LNCAP (cell line): Measurements from ENCODE around the gene CARD8.
A peak's percentile ranks its signal among the peaks of the same experiment; 100 is the strongest.

Experiments
- TF ChIP-seq, protein P1 (sequence below): fragments of 450-650 bp; IDR thresholded peaks from 2 replicates; pipeline ENCODE4 v1.5.1; 2017; ENCODE audit warnings: mild to moderate bottlenecking

The CARD8 gene

DNA sequence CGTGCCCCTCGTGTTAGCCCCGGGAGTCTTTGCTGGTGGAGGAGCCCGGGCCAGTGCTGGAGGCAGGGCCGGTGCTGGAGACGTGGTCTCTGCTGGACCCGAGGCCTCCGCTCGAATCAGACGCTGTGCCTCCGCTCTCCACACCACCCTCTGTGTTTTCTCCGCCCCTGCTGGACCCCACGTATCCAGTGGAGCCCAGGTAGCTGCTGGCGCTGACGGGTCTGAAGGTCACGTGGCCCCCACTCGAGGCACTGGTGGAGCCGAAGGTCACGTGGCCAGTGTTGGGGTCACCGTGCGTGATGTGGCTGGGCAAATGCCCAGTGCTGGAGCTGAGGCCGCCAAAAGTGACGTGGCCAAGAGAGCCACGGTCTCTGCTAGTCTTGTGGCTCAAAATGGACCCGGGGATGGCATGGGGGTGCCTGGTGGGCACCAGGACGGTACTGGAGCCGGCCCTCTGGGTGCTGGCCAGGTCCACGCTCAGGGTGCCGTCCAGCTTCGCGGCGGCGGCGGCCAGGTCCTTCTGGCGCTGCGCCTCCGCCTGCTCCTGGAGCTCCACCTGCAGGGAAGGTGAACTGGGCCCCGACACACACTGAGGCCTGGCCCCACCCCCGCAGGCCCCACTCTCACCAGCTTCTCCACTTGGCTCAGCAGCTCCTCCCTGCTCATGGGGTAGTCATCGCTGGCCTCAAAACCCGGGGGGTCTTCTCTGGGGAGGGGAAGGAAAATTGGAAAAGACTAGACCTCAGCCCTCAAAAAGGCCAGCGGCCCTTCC is 41.4 kb upstream of the CARD8 start:
- TF ChIP-seq, protein P1, sequence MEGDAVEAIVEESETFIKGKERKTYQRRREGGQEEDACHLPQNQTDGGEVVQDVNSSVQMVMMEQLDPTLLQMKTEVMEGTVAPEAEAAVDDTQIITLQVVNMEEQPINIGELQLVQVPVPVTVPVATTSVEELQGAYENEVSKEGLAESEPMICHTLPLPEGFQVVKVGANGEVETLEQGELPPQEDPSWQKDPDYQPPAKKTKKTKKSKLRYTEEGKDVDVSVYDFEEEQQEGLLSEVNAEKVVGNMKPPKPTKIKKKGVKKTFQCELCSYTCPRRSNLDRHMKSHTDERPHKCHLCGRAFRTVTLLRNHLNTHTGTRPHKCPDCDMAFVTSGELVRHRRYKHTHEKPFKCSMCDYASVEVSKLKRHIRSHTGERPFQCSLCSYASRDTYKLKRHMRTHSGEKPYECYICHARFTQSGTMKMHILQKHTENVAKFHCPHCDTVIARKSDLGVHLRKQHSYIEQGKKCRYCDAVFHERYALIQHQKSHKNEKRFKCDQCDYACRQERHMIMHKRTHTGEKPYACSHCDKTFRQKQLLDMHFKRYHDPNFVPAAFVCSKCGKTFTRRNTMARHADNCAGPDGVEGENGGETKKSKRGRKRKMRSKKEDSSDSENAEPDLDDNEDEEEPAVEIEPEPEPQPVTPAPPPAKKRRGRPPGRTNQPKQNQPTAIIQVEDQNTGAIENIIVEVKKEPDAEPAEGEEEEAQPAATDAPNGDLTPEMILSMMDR, result no peak

DNA sequence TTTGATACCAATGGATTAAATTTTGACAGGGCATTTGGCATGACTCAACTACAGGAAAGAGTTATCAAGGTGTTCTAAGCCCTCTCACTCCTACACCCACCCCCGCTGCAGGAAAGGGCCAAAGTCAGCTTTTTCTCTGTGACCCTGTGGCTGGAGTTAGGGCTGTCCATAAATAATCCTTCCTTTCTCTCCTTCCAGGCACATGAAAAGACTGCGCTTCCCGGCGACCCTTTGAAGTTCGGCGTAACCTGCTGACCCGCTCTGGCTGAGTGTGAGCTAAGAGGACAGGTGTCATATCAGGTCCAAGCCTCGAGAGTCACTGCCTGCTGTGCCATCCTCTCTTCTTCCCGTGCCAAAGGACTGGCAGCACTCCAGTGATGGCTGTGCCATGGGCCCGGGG is 39.7 kb upstream of the CARD8 start:
- TF ChIP-seq, protein P1, result no peak

DNA sequence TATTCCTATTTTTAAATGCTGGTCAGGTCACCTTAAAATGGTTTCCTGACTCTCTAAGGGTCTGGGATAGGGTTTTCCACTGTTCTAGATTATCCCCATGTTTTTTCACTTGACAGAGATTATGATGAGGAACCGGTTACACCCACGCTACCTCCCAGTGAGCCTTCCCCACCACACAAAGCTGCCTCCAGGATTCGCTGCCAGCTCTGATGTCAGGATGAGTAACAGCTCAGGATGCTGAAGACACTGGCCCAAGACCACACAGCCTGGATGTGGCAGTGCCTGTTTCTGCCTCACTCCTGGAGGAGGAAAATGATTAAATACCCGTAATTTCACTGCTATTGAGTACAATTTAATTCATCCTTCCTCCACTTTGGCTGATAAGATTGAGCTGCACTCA is 37.1 kb upstream of the CARD8 start:
- TF ChIP-seq, protein P1, result no peak

DNA sequence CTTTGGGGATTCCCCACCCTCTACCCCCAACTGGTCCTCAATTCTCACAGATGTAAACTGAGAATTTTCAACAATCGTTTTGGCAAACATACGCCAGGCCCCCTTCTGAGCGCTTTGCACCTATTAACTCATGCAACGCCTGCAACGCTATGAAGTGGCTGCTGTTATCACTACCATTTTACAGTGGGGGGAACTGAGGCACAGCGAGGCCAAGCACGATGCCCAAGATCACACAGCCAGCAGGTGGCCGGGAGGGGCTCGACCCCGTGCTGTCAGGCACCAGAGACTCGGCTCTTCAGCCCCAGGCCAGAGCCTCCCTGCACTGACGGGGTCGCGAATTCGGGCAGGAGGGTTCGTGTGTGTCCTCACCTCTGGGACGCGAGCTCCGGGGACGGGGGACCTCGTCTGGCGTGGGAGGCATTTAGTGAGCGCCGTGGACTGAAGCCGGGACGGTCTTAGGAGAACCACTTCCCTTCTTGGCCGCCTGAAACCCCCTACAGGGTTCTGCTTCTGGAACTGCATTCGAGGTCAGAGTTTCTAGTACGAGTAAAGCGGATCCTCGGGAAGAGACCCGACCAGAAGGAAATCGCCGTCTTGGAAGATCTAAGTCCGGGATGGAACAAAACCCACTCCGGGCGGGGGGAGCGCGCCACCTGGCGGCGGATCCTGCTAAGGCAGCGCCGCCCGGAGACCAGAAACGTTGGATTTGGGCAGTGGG is 35.2 kb upstream of the CARD8 start:
- TF ChIP-seq, protein P1, result peak; percentile 79

DNA sequence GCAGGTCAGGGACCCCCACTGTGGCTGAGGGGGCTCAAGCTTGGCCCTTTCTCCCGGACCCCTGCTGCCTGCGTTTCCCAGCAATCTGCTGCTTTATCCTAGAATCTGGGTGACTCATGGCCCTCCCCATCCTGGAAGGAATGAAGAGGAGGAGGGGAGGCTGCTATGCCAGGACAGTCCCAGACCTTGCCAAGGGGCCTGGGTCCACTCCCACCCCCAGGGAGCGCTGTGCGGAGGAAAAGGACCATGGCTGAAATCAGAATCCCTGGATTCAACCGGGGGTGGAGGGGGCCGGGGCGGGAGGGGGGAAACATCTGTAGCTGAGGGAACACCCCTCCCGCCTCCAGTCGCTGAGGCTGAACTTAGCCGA is 34.7 kb upstream of the CARD8 start:
- TF ChIP-seq, protein P1, result no peak

DNA sequence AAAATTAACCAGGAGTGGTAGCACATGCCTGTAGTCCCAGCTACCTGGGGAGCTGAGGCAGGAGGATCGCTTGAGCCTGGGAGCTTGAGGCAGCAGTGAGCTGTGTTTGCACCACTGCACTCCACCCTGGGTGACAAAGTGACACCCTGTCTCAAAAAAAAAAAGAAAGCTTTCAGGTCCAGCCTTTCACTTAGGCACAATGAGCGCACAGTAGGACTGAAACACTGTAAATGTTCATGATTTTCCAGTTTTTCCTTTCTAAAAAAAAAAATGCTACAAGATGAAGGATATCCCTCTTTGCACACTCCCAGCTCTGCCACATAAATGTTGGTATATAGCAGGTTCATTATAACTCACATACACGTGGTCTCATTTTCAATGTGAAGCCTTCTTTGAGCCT is 32.0 kb upstream of the CARD8 start:
- TF ChIP-seq, protein P1, result no peak

DNA sequence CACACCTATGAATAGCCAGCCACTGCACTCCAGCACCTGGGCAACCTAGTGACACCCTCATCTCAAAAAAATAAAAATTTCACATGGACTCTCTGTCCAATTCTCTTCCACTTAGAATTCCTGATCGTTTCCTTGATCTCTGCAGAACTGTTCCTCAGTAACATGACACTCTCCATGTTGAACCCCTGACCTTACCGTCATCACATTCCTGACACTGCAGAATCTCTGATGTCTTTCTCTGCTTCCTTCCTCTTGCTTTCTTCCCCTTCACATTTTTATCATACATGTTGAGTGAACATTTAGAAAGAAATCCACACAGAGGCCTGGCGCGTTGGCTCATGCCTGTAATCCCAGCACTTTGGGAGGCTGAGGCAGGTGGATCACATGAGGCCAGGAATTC is 29.2 kb upstream of the CARD8 start:
- TF ChIP-seq, protein P1, result no peak
